SK-N-SH (cell line): ENCODE data around the gene UBAP2L. TPM values are rescaled to one million over a fixed set of nuclear protein-coding genes. Genes with fewer than 3 reads are reported as not detected.
"Not testable (repeated sequence)": the region's sequence is repeated elsewhere in the genome, so short reads cannot be mapped to it uniquely, and the experiment has no call there.

ENCODE experiments used
- CTCF ChIA-PET: fragments of 300-600, 350-600 bp; formaldehyde crosslinking; extraction: SDS; loops from one replicate; lab custom pipeline; 2021; lab: Yijun Ruan, JAX
- POLR2A ChIA-PET: fragments of 350-600 bp; sonication (Branson Sonifier 250); formaldehyde crosslinking; extraction: SDS; loops from one replicate; lab custom pipeline; 2020; ENCODE audit warnings: antibody characterized with exemption, inconsistent platforms; lab: Yijun Ruan, JAX
- DNase-seq: peaks from one replicate; pipeline ENCODE4 v3.0.0; 2012
- H2AFZ ChIP-seq: fragments of 200-600 bp; sonication (generic); 2 replicates; pipeline ENCODE4 v1.8.1; 2016; ENCODE audit warnings: antibody characterized with exemption, mild to moderate bottlenecking, low read depth
- H3F3A ChIP-seq: fragments of 200-600 bp; sonication (generic); replicated peaks from 2 replicates; pipeline ENCODE3; 2016; ENCODE audit warnings: antibody characterized with exemption, mild to moderate bottlenecking; ENCODE audit not compliant: insufficient read depth
- H3K27ac ChIP-seq, 2 experiments: fragments of 200-500 bp in 1 of 2; fragments of 200-600 bp in 1 of 2; sonication (Bioruptor generic) in 1 of 2; sonication (generic), shearing (Covaris generic) in 1 of 2; 2 replicates each; pipeline versions ENCODE4 v1.5.1 to v1.6.1; 2014 to 2016; ENCODE audit warnings: low read depth in 2 of 2, inconsistent platforms in 1 of 2, low read length in 1 of 2, mild to moderate bottlenecking in 1 of 2, mixed read lengths in 1 of 2
- H3K27me3 ChIP-seq: fragments of 200-600 bp; sonication (generic), shearing (Covaris generic); 2 replicates; pipeline ENCODE4 v1.6.1; 2016; ENCODE audit warnings: mixed run types; ENCODE audit not compliant: insufficient read depth
- H3K36me3 ChIP-seq, 2 experiments: fragments of 200-500 bp in 1 of 2; fragments of 200-600 bp in 1 of 2; sonication (Bioruptor generic) in 1 of 2; sonication (generic) in 1 of 2; replicated peaks in 1 of 2; 2 replicates each; pipeline versions ENCODE3 to v1.5.1; 2014 to 2016; ENCODE audit warnings: low read length in 1 of 2, mild to moderate bottlenecking in 1 of 2; ENCODE audit not compliant: insufficient read depth in 2 of 2, control insufficient read depth in 1 of 2
- H3K4me1 ChIP-seq, 2 experiments: fragments of 200-500 bp in 1 of 2; fragments of 200-600 bp in 1 of 2; sonication (Bioruptor generic) in 1 of 2; sonication (generic), shearing (Covaris generic) in 1 of 2; 2 replicates each; pipeline versions ENCODE4 v1.5.1 to v1.6.1; 2014 to 2016; ENCODE audit warnings: low read depth in 1 of 2, low read length in 1 of 2, mixed run types in 1 of 2; ENCODE audit not compliant: insufficient read depth in 2 of 2, control insufficient read depth in 1 of 2
- H3K4me2 ChIP-seq: fragments of 200-600 bp; sonication (generic), shearing (Covaris generic); 2 replicates; pipeline ENCODE4 v1.6.1; 2017; ENCODE audit warnings: mixed run types
- H3K4me3 ChIP-seq, 2 experiments: fragments of 200-500 bp in 1 of 2; fragments of 200-600 bp in 1 of 2; sonication (Bioruptor generic) in 1 of 2; sonication (generic), shearing (Covaris generic) in 1 of 2; 2 replicates each; pipeline versions ENCODE4 v1.5.1 to v1.8.1; 2014 to 2016; ENCODE audit warnings: low read depth in 2 of 2, inconsistent platforms in 1 of 2, low read length in 1 of 2, mild to moderate bottlenecking in 1 of 2, mixed read lengths in 1 of 2, moderate library complexity in 1 of 2
- H3K79me2 ChIP-seq: fragments of 200-600 bp; sonication (generic); 2 replicates; pipeline ENCODE4 v1.8.1; 2017; ENCODE audit warnings: mild to moderate bottlenecking; ENCODE audit not compliant: insufficient read depth
- H3K9ac ChIP-seq: fragments of 200-600 bp; sonication (generic); 2 replicates; pipeline ENCODE4 v1.6.1; 2017; ENCODE audit warnings: mixed run types
- H3K9me2 ChIP-seq: fragments of 200-600 bp; sonication (generic); 2 replicates; pipeline ENCODE4 v1.6.1; 2017; ENCODE audit warnings: mixed run types
- H3K9me3 ChIP-seq: fragments of 200-600 bp; sonication (generic); 2 replicates; pipeline ENCODE4 v1.6.1; 2017; ENCODE audit warnings: mixed run types, mild to moderate bottlenecking, moderate library complexity
- H4K20me1 ChIP-seq: fragments of 200-600 bp; sonication (generic); 2 replicates; pipeline ENCODE4 v1.6.1; 2017; ENCODE audit warnings: mild to moderate bottlenecking, mixed run types; ENCODE audit not compliant: insufficient read depth
- FOXJ3 ChIP-seq: sonication (generic); formaldehyde crosslinking; IDR thresholded peaks from 2 replicates; pipeline ENCODE4 v1.5.1; 2020; ENCODE audit warnings: mild to moderate bottlenecking, missing genetic modification reagents
- FOXM1 ChIP-seq: IDR thresholded peaks from 2 replicates; pipeline ENCODE4 v1.4.0; 2012; ENCODE audit warnings: low read depth, mild to moderate bottlenecking
- GATA2 ChIP-seq: sonication (generic); formaldehyde crosslinking; IDR thresholded peaks from 2 replicates; pipeline ENCODE4 v1.5.0; 2020; ENCODE audit warnings: mild to moderate bottlenecking, missing genetic modification reagents
- JUND ChIP-seq: IDR thresholded peaks from 2 replicates; pipeline ENCODE4 v1.4.0; 2012
- MAX ChIP-seq: IDR thresholded peaks from 2 replicates; pipeline ENCODE4 v1.4.0; 2012; ENCODE audit warnings: low read depth
- MEF2A ChIP-seq: IDR thresholded peaks from 2 replicates; pipeline ENCODE4 v1.4.0; 2012; ENCODE audit warnings: low read depth, borderline replicate concordance
- MXI1 ChIP-seq: IDR thresholded peaks from 2 replicates; pipeline ENCODE4 v1.6.1; 2012; ENCODE audit warnings: mild to moderate bottlenecking, low read depth, low read length, improper control_type of control experiment
- NRF1 ChIP-seq: IDR thresholded peaks from 2 replicates; pipeline ENCODE4 v1.6.1; 2012; ENCODE audit warnings: low read depth, mild to moderate bottlenecking, low read length
- PBX3 ChIP-seq: IDR thresholded peaks from 2 replicates; pipeline ENCODE4; 2012
- RAD21 ChIP-seq: IDR thresholded peaks from 2 replicates; pipeline ENCODE4 v1.6.1; 2012; ENCODE audit warnings: mild to moderate bottlenecking, low read length
- RCOR1 ChIP-seq: fragments of 150-350 bp; IDR thresholded peaks from 2 replicates; pipeline ENCODE4 v1.6.1; 2017; ENCODE audit warnings: antibody characterized with exemption, low read length
- REST ChIP-seq: IDR thresholded peaks from 2 replicates; pipeline ENCODE4 v1.6.1; 2012; ENCODE audit warnings: mild to moderate bottlenecking, low read depth, low read length, moderate library complexity
- RFX5 ChIP-seq: IDR thresholded peaks from 2 replicates; pipeline ENCODE4 v1.6.1; 2012; ENCODE audit warnings: mild to moderate bottlenecking, improper control_type of control experiment, low read length
- RXRA ChIP-seq: IDR thresholded peaks from 2 replicates; pipeline ENCODE4 v1.4.0; 2012; ENCODE audit warnings: low read depth, mild to moderate bottlenecking, borderline replicate concordance
- SMC3 ChIP-seq: IDR thresholded peaks from 2 replicates; pipeline ENCODE4 v1.6.1; 2012; ENCODE audit warnings: low read depth, low read length, improper control_type of control experiment
- TAF1 ChIP-seq: IDR thresholded peaks from 2 replicates; pipeline ENCODE4 v1.6.1; 2012; ENCODE audit warnings: low read depth, mild to moderate bottlenecking, low read length, moderate library complexity, borderline replicate concordance
- TEAD4 ChIP-seq: IDR thresholded peaks from 2 replicates; pipeline ENCODE4 v1.4.0; 2012; ENCODE audit warnings: mild to moderate bottlenecking, borderline replicate concordance; ENCODE audit not compliant: insufficient read depth
- USF1 ChIP-seq: IDR thresholded peaks from 2 replicates; pipeline ENCODE4 v1.4.0; 2012; ENCODE audit warnings: low read depth, borderline replicate concordance
- YY1 ChIP-seq: IDR thresholded peaks from 2 replicates; pipeline ENCODE4 v1.4.0; 2012; ENCODE audit warnings: low read depth, mild to moderate bottlenecking
- WGBS: methylation state at CpG from one replicate; pipeline ENCODE4 v1.1.6; 2017; ENCODE audit warnings: low lambda C conversion rate; 5-methylcytosine and 5-hydroxymethylcytosine counted together
- polyA plus RNA-seq, 3 experiments: library from polyadenylated mRNA; depleted of rRNA; stranded (reverse); fragments of >200 nt; gene quantifications; 2 replicates each; pipeline ENCODE4 v1.2.3, GENCODE V29; 2012

Gene UBAP2L
- polyA plus RNA-seq, 1 of the 3 experiments (the other 2 are of a cell fraction) = 161 TPM

- DNase-seq, H3F3A ChIP-seq, H3K27ac ChIP-seq, H3K9ac ChIP-seq, H3K9me2 ChIP-seq, H3K4me3 ChIP-seq, H3K4me2 ChIP-seq, CTCF ChIA-PET, H2AFZ ChIP-seq, H3K4me1 ChIP-seq, POLR2A ChIA-PET, H3K27me3 ChIP-seq, H3K9me3 ChIP-seq: not testable (repeated sequence)
- WGBS = 94% methylated on average over 3 of the region's 3 CpGs
- peaks cover 69 to 85% of the 10 kb centered on the region in 2 experiments for H3K36me3 ChIP-seq
- H3K79me2 ChIP-seq = peaks cover 94% of the 10 kb centered on the region
- H4K20me1 ChIP-seq = peaks cover 24% of the 10 kb centered on the region
These were observed 10.4 kb downstream of the UBAP2L start for GRCh38 chr1:154231112-154231511.

- H3K27me3 ChIP-seq, H3K9ac ChIP-seq, H3K9me3 ChIP-seq, H3K4me3 ChIP-seq, DNase-seq, H3F3A ChIP-seq, H2AFZ ChIP-seq, H4K20me1 ChIP-seq, H3K4me1 ChIP-seq, H3K9me2 ChIP-seq, CTCF ChIA-PET, POLR2A ChIA-PET, H3K4me2 ChIP-seq, H3K27ac ChIP-seq: not testable (repeated sequence)
- Histone ChIP-seq H3K36me3 (peaks cover 71 to 89% of the 10 kb centered on the region in 2 experiments), H3K79me2 (peaks cover 94% of the 10 kb centered on the region)
- WGBS = 94% methylated on average over 12 of the region's 12 CpGs
These were observed 12.4 kb downstream of the UBAP2L start for GRCh38 chr1:154233127-154233526.

GRCh38 chr1:154236855-154237254, 16.1 kb downstream of the UBAP2L start:
- peaks cover 78 to 79% of the 10 kb centered on the region in 2 experiments for H3K36me3 ChIP-seq
- no peak overlapping the region for H3K4me2 ChIP-seq
- H3K4me3 ChIP-seq = no peak overlapping the region
- H2AFZ ChIP-seq = no peak overlapping the region
- no peak for DNase-seq
- ChIA-PET CTCF (interaction anchor here (0.6 kb wide), 1 partner anchor 14 kb away, joined by 3 read pairs; no protein-coding TSS in a partner anchor), POLR2A (no interaction called here)
- WGBS = 92% methylated on average over 4 of the region's 4 CpGs
- H4K20me1 ChIP-seq = peaks cover 31% of the 10 kb centered on the region; the same call in 1 of the 2 replicates
- H3K9ac ChIP-seq = no peak overlapping the region
- no peaks in the 10 kb centered on the region for H3K4me1 ChIP-seq
- H3K9me2 ChIP-seq = no peaks in the 10 kb centered on the region
- H3K27ac ChIP-seq = no peak overlapping the region
- H3K9me3 ChIP-seq = no peaks in the 10 kb centered on the region
- H3F3A ChIP-seq = peaks cover 9% of the 10 kb centered on the region
- H3K79me2 ChIP-seq = peaks cover 94% of the 10 kb centered on the region
- no peaks in the 10 kb centered on the region for H3K27me3 ChIP-seq
- TF ChIP-seq JUND (no peak), MXI1 (no peak), PBX3 (no peak), MEF2A (no peak), RXRA (no peak), RAD21 (no peak), FOXM1 (no peak), FOXJ3 (CRISPR knock-in tag) (no peak), USF1 (no peak), REST (no peak), RCOR1 (no peak), MAX (no peak), SMC3 (no peak), TAF1 (no peak), NRF1 (no peak), GATA2 (CRISPR knock-in tag) (no peak), TEAD4 (no peak), YY1 (no peak), RFX5 (no peak)
